Calu3 (cell line): Measurements from ENCODE around the gene STIM1. TPM values are rescaled to one million over a fixed set of nuclear protein-coding genes. Genes with fewer than 3 reads are reported as not detected.

Source experiments
- BruUV-seq: library from RNA; stranded (reverse); fragments of 400-500 nt; replicated peaks from 2 replicates; lab custom pipeline; 2021; lab: Mats Ljungman, UMichigan
- CTCF ChIA-PET: fragments of 300-600 bp; sonication (Branson Sonifier 250); formaldehyde crosslinking; loops from one replicate; lab custom pipeline; 2022; ENCODE audit warnings: antibody characterized with exemption; lab: Charles Lee
- DNase-seq: peaks from one replicate; pipeline ENCODE4 v3.0.0; 2022
- H3K27ac Mint-ChIP-seq: one replicate; pipeline ENCODE4 v1.8.0; 2022; ENCODE audit warnings: mixed read lengths; ENCODE audit not compliant: unreplicated experiment
- H3K27me3 Mint-ChIP-seq: one replicate; pipeline ENCODE4 v1.8.0; 2022; ENCODE audit warnings: mixed read lengths; ENCODE audit not compliant: unreplicated experiment
- H3K36me3 Mint-ChIP-seq: one replicate; pipeline ENCODE4 v1.8.0; 2022; ENCODE audit warnings: mild to moderate bottlenecking, moderate library complexity, mixed read lengths; ENCODE audit not compliant: insufficient read depth, unreplicated experiment
- H3K4me1 Mint-ChIP-seq: one replicate; pipeline ENCODE4 v1.8.0; 2022; ENCODE audit warnings: mild to moderate bottlenecking, low read depth, mixed read lengths; ENCODE audit not compliant: unreplicated experiment
- H3K4me3 Mint-ChIP-seq: one replicate; pipeline ENCODE4 v1.8.0; 2022; ENCODE audit warnings: mild to moderate bottlenecking, low read depth, moderate library complexity, mixed read lengths; ENCODE audit not compliant: unreplicated experiment
- H3K9me3 Mint-ChIP-seq: one replicate; pipeline ENCODE4 v1.8.0; 2022; ENCODE audit warnings: low read depth, mixed read lengths; ENCODE audit not compliant: unreplicated experiment
- intact Hi-C: fragments of 100-400 bp; cut with micrococcal nuclease; formaldehyde crosslinking; loops from one replicate; pipeline ENCODE4 v1.10.0; 2022; ENCODE audit not compliant: unreplicated experiment
- total RNA-seq: library from RNA; stranded (reverse); gene quantifications from 2 replicates; pipeline ENCODE4 v1.2.3, GENCODE V29; 2022
- TF ChIP-seq, protein P1 (sequence below): fragments of 200-600 bp; IDR thresholded peaks from one replicate; pipeline ENCODE4 v1.8.0; 2022; ENCODE audit warnings: antibody characterized with exemption; ENCODE audit not compliant: unreplicated experiment

Gene STIM1
- total RNA-seq, 1 experiment from 2014 or later = 60.1 TPM

DNA sequence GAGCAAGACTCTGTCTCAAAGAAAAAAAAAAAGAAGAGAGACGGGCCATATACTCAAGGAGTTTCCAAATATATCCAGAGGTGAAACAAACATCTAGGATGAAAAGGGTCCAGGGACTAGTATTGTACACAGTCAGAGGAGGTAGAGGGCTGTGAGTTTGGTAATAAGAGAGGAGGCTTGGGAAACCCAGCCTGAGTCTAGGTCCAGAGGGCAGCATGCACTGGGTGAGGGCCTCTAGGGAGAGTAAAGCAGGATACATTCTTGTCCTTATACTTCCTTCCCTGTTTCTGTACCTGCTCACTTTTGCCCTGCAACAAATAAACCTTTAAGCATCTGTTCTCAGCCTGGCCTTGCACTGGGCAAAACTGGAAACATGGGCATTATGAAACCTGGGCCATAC is 31.5 kb downstream of the STIM1 start:
- no TSS peak for BruUV-seq
- Mint-ChIP-seq H3K4me1 (peaks cover 45% of the 10 kb centered on the region), H3K27me3 (no peaks in the 10 kb centered on the region), H3K9me3 (no peaks in the 10 kb centered on the region), H3K4me3 (no peak overlapping the region), H3K36me3 (peaks cover 8% of the 10 kb centered on the region), H3K27ac (no peak overlapping the region)
- TF ChIP-seq, protein P1, sequence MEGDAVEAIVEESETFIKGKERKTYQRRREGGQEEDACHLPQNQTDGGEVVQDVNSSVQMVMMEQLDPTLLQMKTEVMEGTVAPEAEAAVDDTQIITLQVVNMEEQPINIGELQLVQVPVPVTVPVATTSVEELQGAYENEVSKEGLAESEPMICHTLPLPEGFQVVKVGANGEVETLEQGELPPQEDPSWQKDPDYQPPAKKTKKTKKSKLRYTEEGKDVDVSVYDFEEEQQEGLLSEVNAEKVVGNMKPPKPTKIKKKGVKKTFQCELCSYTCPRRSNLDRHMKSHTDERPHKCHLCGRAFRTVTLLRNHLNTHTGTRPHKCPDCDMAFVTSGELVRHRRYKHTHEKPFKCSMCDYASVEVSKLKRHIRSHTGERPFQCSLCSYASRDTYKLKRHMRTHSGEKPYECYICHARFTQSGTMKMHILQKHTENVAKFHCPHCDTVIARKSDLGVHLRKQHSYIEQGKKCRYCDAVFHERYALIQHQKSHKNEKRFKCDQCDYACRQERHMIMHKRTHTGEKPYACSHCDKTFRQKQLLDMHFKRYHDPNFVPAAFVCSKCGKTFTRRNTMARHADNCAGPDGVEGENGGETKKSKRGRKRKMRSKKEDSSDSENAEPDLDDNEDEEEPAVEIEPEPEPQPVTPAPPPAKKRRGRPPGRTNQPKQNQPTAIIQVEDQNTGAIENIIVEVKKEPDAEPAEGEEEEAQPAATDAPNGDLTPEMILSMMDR = no peak
- intact Hi-C loops = no loop called here
- CTCF ChIA-PET = interaction anchor here (1.0 kb wide), 1 partner anchor 38 kb away, joined by 3 read pairs; no protein-coding TSS in a partner anchor
- DNase-seq = no peak

DNA sequence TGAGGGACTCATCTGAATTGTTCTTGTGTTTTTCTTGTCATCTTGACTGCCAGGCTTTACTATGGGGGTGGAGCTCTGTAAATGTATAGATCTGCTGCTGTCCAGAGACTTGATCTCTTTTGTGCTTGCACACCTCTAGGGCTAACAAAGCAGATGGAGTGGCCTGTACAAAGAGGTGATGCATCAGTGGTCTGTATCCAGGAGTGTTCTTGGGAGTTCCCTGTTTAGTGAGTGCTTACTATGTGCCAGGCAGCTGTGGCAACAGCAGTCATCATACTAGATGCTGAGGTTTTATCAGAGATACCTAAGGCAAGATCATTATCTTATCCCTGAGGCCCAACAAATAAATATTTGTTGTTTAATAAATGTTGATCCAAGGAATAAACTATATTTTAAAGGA is 33.4 kb downstream of the STIM1 start:
- CTCF ChIA-PET = no interaction called here
- TF ChIP-seq, protein P1 = no peak
- Mint-ChIP-seq H3K36me3 (peaks cover 8% of the 10 kb centered on the region), H3K27ac (no peak overlapping the region), H3K9me3 (no peaks in the 10 kb centered on the region), H3K4me3 (no peak overlapping the region), H3K27me3 (no peaks in the 10 kb centered on the region), H3K4me1 (peaks cover 41% of the 10 kb centered on the region)
- intact Hi-C loops = no loop called here
- DNase-seq = no peak
- no TSS peak for BruUV-seq

DNA sequence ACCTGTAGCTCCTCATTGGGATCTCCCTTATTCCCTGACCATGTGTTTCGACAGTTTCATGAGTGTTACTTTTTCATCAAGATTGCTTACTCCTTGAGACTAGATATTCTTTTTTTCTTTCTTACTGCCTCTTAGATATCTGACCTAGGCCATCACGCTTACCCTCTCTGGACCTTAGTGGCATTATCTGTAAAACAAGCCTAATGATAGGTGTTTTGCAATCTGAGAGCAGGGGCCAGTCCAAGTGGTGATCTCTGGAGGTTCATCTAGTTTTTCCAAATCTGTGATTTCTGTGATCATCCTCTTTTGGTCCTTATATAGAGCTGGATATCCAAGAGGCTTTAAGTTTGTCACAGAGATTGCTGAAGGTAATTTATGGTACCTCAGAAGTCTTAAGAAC is 34.5 kb downstream of the STIM1 start:
- TF ChIP-seq, protein P1 = no peak
- no peak for DNase-seq
- Mint-ChIP-seq H3K27ac (no peak overlapping the region), H3K36me3 (peaks cover 8% of the 10 kb centered on the region), H3K4me1 (peaks cover 44% of the 10 kb centered on the region), H3K4me3 (no peak overlapping the region), H3K27me3 (no peaks in the 10 kb centered on the region), H3K9me3 (no peaks in the 10 kb centered on the region)
- intact Hi-C loops = no loop called here
- CTCF ChIA-PET = no interaction called here
- BruUV-seq = no TSS peak

DNA sequence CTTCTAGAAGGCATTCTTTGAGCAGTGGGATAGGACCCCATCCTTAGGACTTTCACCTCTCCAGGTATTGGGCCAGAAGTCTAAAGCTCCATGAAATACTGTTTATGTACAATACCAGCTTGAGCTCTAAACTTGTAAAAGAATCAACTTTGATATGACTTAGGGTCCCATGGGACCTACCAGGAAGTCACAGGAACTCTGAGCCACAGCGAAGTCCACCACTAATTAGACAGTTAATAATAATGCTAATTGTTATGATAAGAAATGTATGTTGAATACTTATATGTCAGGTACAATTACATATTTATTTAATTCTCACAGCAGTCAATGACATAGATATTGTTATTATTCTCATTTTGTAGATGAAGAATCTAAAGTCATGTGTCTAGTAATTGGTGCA is 35.3 kb downstream of the STIM1 start:
- TF ChIP-seq, protein P1 = no peak
- Mint-ChIP-seq H3K36me3 (peaks cover 6% of the 10 kb centered on the region), H3K4me1 (peaks cover 40% of the 10 kb centered on the region), H3K27ac (no peak overlapping the region), H3K4me3 (no peak overlapping the region), H3K27me3 (no peaks in the 10 kb centered on the region), H3K9me3 (no peaks in the 10 kb centered on the region)
- no TSS peak for BruUV-seq
- DNase-seq = no peak
- intact Hi-C loops = no loop called here
- CTCF ChIA-PET = interaction anchor here (0.6 kb wide), 1 partner anchor 182 kb away, joined by 3 read pairs; no protein-coding TSS in a partner anchor
